Activated T-helper 9 cell treated with anti-CD3 and anti-CD28 coated beads, Interleukin-2, amount 50 U/mL, for 16 hours (primary cell): ENCODE results near the gene SLC16A7.

ENCODE experiments used
- DNase-seq: peaks from one replicate; pipeline ENCODE4 v3.0.0-alpha.2; 2020; ENCODE audit warnings: low read depth

Gene SLC16A7

GRCh38 chr12:59668674-59669073 is 72.8 kb downstream of the SLC16A7 start:
- no peak for DNase-seq

- no peak for DNase-seq
Measured at GRCh38 chr12:59672273-59672672, 76.4 kb downstream of the SLC16A7 start.

GRCh38 chr12:59675461-59675860 is 79.6 kb downstream of the SLC16A7 start:
- no peak for DNase-seq

- no peak for DNase-seq
Measured at GRCh38 chr12:59677857-59678256, 82.0 kb downstream of the SLC16A7 start.

GRCh38 chr12:59678759-59679411 is 83.1 kb downstream of the SLC16A7 start:
- DNase-seq: no peak

- no peak for DNase-seq
Measured at GRCh38 chr12:59689776-59690175, 93.9 kb downstream of the SLC16A7 start.

- no peak for DNase-seq
Measured at GRCh38 chr12:59695379-59695778, 99.5 kb downstream of the SLC16A7 start.

GRCh38 chr12:59698600-59698999 is 102.8 kb downstream of the SLC16A7 start:
- DNase-seq: no peak

- no peak for DNase-seq
Measured at GRCh38 chr12:59699421-59700152, 103.8 kb downstream of the SLC16A7 start.

GRCh38 chr12:59700153-59700450 is 104.3 kb downstream of the SLC16A7 start:
- no peak for DNase-seq

GRCh38 chr12:59708064-59708463 is 112.2 kb downstream of the SLC16A7 start:
- no peak for DNase-seq

GRCh38 chr12:59708484-59708883 is 112.7 kb downstream of the SLC16A7 start:
- no peak for DNase-seq

- no peak for DNase-seq
Measured at GRCh38 chr12:59710004-59710628, 114.3 kb downstream of the SLC16A7 start.

- no peak for DNase-seq
Measured at GRCh38 chr12:59710964-59711363, 115.1 kb downstream of the SLC16A7 start.

GRCh38 chr12:59715434-59715833 is 119.6 kb downstream of the SLC16A7 start:
- DNase-seq: no peak

- DNase-seq: no peak
Measured at GRCh38 chr12:59716043-59716442, 120.2 kb downstream of the SLC16A7 start.

- no peak for DNase-seq
Measured at GRCh38 chr12:59717436-59717835, 121.6 kb downstream of the SLC16A7 start.

- DNase-seq: no peak
Measured at GRCh38 chr12:59719701-59720100, 123.9 kb downstream of the SLC16A7 start.

- DNase-seq: no peak
Measured at GRCh38 chr12:59723520-59723919, 127.7 kb downstream of the SLC16A7 start.

- DNase-seq: no peak
Measured at GRCh38 chr12:59724011-59724695, 128.3 kb downstream of the SLC16A7 start.

GRCh38 chr12:59733200-59733599 is 137.4 kb downstream of the SLC16A7 start:
- DNase-seq: no peak

GRCh38 chr12:59734371-59734770 is 138.5 kb downstream of the SLC16A7 start:
- no peak for DNase-seq

GRCh38 chr12:59735231-59735630 is 139.4 kb downstream of the SLC16A7 start:
- no peak for DNase-seq
